GM12872 (cell line): ENCODE data around the gene CLIP1.

Experiments
- TF ChIP-seq, protein P1 (sequence below): IDR thresholded peaks from 3 replicates; pipeline ENCODE4 v1.5.1; 2011; ENCODE audit warnings: low read depth, mild to moderate bottlenecking, low read length, moderate library complexity; ENCODE audit not compliant: insufficient read depth

The CLIP1 gene

DNA sequence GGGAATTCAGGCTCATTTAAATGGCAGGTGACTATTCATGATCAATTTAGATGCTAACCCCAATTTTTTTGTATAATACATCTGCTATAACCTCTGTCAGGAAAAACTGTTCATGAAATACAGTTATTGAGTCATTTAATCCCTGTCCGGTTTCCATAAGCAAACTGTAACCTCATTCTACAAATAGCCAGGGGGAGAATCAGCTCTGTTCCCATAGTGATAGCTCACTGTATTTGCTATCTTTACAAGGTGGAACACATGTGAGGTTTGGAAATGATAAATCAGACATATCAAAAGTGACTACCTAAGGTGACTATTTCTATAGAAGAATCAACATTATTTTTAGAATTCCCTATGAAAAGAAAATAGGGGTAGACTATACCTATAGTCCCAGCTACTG lies 117.5 kb downstream of the CLIP1 start:
- TF ChIP-seq, protein P1, sequence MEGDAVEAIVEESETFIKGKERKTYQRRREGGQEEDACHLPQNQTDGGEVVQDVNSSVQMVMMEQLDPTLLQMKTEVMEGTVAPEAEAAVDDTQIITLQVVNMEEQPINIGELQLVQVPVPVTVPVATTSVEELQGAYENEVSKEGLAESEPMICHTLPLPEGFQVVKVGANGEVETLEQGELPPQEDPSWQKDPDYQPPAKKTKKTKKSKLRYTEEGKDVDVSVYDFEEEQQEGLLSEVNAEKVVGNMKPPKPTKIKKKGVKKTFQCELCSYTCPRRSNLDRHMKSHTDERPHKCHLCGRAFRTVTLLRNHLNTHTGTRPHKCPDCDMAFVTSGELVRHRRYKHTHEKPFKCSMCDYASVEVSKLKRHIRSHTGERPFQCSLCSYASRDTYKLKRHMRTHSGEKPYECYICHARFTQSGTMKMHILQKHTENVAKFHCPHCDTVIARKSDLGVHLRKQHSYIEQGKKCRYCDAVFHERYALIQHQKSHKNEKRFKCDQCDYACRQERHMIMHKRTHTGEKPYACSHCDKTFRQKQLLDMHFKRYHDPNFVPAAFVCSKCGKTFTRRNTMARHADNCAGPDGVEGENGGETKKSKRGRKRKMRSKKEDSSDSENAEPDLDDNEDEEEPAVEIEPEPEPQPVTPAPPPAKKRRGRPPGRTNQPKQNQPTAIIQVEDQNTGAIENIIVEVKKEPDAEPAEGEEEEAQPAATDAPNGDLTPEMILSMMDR = no peak

DNA sequence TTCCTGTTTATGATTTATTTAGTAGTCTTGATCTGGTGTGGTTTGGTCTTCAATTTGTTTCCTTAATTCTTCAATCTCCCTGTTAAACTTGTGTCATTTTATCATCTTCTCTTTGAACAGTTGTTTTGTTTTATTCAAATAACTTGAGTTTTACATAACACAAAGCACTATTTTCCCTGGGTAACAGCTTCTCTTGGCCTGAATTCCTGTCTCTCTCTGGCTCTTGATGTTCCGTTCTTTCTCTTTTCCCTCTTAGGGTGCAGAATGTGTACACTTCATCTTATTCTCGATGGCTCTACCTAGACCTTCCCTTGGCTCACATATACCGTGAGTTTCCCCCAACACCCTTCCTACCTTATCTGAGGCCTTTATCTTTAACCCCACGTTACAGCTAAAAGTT lies 119.4 kb downstream of the CLIP1 start:
- TF ChIP-seq, protein P1 = no peak

DNA sequence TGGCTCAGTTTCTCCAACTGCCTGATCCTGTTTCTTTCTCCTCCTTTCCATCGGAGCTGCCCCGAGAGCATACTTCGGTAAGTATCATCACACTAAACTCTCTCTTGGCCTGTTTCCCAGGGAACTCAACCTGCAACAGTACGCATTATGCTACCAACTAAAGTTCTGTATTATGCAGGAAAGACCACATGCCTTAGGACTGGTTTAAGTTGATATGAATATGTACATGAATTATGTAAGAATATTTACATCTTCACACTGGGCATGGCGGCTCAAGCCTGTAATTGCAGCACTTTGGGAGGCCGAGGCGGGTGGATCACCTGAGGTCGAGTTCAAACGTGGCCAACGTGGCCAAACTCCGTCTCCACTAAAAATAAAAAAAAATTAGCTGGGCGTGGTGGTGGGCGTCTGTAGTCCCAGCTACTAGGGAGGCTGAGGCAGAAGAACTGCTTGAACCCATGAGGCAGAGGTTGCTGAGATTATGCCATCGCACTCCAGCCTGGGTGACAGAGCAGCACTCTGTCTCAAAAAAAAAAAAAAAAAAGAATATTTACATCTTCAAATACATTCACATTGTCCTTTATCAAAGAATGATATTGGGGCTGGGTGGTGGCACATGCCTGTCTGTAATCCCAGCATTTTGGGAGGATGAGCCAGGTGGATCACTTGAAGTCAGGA lies 124.3 kb downstream of the CLIP1 start:
- TF ChIP-seq, protein P1 = no peak

DNA sequence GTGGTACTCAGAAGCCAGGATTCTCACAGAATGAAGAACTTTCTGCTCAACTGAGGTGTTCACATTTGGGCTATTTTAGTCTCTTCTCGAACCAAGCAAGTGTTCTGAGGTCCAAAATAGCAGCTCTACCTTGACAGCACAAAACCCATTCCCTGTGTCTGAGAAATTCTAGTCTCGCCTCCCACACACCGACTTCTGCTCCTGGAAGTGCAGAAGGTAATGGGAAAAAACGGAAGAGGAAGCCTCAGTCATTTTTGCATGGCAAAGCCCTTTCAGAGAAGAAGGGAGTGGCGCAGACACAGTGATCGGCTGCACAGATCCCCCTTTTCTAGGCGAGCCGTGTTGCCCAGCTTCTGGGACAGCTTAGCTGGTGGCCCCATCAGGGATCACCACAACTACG lies 125.0 kb downstream of the CLIP1 start:
- TF ChIP-seq, protein P1 = no peak

DNA sequence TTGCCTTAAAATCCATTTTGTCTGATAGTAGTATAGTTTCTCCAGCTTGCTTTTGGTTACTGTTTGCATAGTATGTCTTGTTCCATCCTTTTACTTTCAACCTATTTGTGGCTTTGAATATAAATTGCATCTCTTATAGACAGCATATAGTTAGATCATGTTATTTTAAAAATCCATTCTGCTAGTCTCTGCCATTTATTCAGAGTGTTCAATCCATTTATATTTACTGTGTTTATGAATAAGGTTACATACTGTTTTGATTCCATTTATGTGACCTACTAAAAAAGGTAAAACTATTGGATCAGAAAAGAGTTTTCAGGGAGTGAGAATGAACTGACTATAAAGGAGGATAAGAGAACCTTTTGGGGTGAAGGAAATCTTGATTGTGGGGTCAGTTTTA lies 126.6 kb downstream of the CLIP1 start:
- TF ChIP-seq, protein P1 = no peak

DNA sequence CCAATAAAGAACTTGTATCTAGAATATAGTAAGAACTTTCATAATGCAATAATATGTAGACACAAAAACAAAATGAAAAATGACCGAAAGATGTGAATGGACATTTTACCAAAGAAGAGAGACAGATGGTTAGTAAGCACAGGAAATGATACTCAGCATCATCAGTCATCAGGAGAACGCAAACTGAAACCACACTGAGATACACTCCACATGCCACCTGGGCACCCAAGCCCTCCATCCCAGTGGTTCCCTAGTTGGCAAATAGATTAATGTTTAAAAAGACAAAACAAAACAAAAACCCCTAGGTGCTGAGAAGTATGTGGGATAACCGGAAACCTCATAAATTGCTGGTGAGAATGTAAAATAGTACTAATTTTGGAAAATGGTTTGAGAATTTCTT lies 129.4 kb downstream of the CLIP1 start:
- TF ChIP-seq, protein P1 = no peak

DNA sequence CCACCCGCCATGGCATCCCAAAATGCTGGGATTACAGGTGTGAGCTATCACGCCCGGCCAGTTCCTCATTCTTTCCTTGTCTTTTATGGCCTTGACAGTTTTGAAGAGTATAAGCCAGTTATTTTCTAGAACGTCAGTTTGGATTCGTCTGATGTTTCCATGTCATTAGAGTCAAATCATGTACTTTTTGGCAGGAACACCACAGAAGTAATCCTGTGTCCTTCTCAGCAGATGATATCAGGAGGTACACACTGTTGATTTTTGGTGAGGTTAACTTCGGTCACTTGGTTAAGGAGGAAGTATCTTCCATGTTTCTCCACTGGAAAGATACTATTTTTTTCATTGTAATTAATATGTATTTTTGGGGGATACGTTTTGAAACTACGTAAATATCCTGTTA lies 131.0 kb downstream of the CLIP1 start:
- TF ChIP-seq, protein P1 = no peak
